ENCODE data around the gene PALMD.

GRCh38 chr1:99717005-99717404 lies 71.1 kb downstream of the PALMD start:
- no peak for TF ChIP-seq CTCF (IDR thresholded peaks at IDR 0.05)
- no peak for TF ChIP-seq EP300 (IDR thresholded peaks at IDR 0.05)
- no peak for TF ChIP-seq POLR2A (IDR thresholded peaks at IDR 0.05)
- no peak for TF ChIP-seq POLR2AphosphoS5 (IDR thresholded peaks at IDR 0.05)
